GM11168 (cell line): Measurements from ENCODE around the gene THBS4.

Experiments used
- in situ Hi-C: fragments of 300-500 bp; cut with MboI; formaldehyde crosslinking; loops from one replicate; pipeline ENCODE4 v1.12.0; 2022; ENCODE audit warnings: low sequenced_read_pairs; ENCODE audit not compliant: unreplicated experiment

THBS4 gene

GRCh38 chr5:80042330-80042729, 7.2 kb downstream of the THBS4 start:
- in situ Hi-C loops = no loop called here

DNA sequence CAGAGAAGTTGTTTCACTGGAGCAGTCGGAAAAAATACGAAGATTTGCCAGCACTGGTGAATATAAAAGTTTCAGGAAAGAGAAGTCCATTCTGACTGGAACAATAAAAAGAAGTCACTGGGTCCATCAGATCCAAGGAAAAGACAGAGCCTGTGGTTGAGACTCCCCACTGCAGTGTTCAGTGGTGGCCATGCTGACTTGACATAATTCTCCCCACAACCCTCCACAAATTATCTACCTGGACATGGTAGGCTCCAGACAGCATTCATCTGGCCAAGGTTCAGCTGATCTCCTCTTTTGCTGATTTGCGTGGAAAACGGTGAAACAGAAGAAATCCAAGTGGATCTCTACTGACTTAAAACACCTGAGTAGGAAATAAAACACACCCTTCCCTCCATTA, 8.0 kb downstream of the THBS4 start:
- in situ Hi-C loops = no loop called here

DNA sequence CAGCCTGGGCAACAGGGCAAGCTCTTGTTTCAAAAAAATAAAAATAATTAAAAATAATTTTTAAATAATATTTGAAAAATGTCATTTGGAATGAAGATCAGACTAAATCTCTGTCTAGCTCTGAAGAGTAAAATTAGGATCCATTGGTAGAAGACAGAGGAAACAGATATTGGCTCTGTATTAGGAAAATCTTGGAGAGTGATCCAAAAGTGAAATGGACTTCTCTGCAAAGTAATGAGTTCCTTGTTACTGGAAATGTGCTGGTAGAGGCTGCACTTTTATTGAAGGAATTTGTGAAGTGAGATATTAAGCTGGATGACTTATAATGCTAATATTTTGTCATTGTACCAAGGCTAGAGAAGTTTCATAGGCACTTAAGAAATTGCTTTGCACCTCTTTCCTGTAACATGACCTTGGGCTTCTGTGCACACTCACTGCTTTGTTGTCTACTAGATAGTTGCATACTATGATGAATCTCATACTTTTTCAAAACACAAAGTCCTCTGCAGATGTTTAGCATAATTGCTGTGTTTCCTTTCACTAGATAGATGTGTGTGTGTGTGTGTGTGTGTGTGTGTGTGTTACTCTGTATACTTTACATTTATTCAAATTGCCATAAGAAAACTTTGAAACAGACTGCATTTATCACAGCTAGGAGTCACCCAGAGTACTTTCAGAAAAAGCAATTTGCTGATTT, 13.1 kb downstream of the THBS4 start:
- in situ Hi-C loops = no loop called here

DNA sequence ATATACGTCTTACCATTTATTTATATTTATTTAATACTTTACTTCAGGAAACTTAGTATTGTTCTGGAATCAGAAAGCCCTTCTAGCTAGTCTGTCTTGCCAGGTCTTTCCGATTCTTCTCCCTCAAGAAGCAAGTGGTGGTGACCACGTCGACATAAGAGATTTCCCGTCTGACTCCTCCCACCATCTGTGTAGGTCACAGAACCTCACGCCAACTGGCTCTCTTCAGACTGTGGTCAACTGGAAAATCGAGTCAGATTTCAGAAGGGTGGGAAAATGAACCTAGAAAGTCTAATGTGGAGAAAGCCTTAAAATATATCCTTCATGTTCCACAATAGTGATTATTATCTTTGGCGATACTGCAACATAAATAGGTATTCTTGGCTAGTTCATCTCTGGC, 17.3 kb downstream of the THBS4 start:
- in situ Hi-C loops = no loop called here

GRCh38 chr5:80054682-80055081, 19.5 kb downstream of the THBS4 start:
- in situ Hi-C loops = no loop called here

GRCh38 chr5:80055491-80056170, 20.5 kb downstream of the THBS4 start:
- in situ Hi-C loops = no loop called here

GRCh38 chr5:80057099-80057498, 22.0 kb downstream of the THBS4 start:
- in situ Hi-C loops = no loop called here

DNA sequence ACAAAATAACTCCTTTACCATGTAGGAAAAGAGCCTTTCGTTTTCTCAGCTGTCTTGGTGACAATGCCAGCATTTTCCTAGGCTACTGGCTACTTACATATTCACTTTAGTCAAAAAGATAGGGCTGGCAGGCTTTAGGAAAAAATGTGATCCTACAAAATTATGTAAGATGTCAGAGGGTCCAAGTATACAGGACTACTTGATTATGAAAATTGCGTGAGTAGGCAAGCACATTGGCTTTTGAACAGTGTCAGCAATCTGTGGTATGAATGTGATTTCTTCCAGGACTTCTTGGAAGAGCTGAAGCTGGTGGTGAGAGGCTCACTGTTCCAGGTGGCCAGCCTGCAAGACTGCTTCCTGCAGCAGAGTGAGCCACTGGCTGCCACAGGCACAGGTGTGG, 22.8 kb downstream of the THBS4 start:
- in situ Hi-C loops = no loop called here

- in situ Hi-C loops = no loop called here
Measured at GRCh38 chr5:80059354-80059980, 24.3 kb downstream of the THBS4 start.

- in situ Hi-C loops = no loop called here
Measured at GRCh38 chr5:80060966-80061365, 25.8 kb downstream of the THBS4 start.

DNA sequence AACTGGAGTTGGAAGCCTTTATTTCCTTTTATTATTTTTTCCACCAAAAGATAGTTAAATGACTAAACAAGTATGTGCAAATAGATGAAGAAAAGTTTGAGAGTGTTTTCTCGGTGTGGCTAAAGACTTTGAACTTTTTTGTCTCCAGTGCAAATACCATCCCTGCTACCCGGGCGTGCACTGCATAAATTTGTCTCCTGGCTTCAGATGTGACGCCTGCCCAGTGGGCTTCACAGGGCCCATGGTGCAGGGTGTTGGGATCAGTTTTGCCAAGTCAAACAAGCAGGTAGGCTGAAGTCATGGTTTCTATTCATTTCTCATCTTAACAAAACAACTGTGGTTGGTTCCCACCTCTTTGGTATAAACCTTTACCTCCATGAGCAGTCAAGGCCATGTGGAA, 26.4 kb downstream of the THBS4 start:
- in situ Hi-C loops = no loop called here

GRCh38 chr5:80064124-80064523, 29.0 kb downstream of the THBS4 start:
- in situ Hi-C loops = no loop called here

- in situ Hi-C loops = no loop called here
Measured at GRCh38 chr5:80067016-80067415, 31.9 kb downstream of the THBS4 start.

DNA sequence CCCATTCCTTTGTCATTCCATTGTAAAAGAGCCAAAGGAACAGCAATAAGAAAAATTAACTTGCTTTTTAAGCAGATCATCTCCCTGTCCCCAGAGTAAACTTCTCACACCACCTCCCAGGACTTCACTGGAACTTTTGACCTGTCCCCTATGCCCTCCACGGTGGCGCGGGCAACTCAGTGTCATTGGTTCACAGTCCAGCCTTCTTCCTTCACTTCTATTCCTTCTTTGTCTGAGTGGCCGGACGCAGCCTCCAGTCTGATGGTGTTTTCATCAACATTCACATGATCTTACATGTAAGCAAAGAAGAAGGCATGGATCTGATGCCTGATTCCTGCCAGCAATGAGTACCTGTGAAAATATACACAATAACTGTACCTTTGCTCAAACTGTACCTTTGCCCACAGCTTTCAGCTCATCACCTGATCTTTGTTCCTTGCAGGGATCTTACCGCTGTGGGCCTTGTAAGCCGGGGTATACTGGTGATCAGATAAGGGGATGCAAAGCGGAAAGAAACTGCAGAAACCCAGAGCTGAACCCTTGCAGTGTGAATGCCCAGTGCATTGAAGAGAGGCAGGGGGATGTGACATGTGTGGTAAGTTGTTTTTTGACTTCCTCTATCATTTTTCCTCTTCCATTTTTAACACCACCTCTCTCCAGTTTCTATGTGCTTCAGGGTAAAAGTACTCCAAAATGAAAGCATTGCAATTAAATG, 32.5 kb downstream of the THBS4 start:
- in situ Hi-C loops = no loop called here

- in situ Hi-C loops = no loop called here
Measured at GRCh38 chr5:80068246-80068636, 33.1 kb downstream of the THBS4 start.

DNA sequence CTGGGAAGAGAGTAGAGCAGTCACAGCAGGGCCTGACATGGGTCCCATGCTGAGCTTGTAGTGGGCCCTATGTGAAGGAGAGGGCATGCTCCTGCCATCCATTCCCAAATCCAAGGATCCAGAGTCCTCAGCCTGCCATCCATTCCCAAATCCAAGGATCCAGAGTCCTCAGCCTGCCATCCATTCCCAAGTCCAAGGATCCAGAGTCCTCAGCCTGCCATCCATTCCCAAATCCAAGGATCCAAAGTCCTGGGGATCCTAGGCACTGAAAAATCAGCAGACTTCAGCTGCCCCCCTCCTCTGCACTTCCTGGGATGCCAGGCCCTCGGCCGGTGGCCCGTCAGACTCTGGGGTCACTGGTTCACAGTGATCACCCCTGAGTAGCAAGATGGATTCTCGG, 33.6 kb downstream of the THBS4 start:
- in situ Hi-C loops = no loop called here

GRCh38 chr5:80069251-80069800, 34.2 kb downstream of the THBS4 start:
- in situ Hi-C loops = no loop called here

- in situ Hi-C loops = loop anchor here (10.0 kb wide), 1 partner anchor 155 kb away; no protein-coding TSS in a partner anchor
Measured at GRCh38 chr5:80069918-80070318, 34.8 kb downstream of the THBS4 start.

DNA sequence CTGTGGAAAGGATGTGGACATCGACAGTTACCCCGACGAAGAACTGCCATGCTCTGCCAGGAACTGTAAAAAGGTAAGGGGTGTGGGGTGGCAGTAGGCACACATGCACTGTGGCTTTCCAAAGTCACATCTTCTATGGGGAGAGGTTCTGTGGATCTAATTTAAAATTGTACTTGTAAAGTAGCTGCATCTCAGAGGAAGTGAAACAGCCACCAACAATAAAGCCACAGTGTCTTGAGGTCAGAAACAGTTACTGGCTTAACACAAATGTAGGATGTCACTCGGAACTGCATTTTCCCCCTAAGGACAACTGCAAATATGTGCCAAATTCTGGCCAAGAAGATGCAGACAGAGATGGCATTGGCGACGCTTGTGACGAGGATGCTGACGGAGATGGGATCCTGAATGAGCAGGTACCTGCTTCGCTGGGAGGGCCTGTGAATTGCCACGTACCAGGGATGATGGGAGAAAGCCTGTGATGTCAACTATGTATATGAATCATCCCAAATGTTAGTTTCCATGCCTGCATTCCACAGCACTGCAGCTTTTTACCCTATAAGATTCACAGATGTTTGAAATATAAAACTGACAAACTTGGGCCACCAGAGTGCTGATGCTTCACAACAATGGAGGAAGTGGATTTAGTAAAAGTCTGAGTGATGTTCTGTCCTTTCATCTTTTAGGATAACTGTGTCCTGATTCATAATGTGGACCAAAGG, 35.3 kb downstream of the THBS4 start:
- in situ Hi-C loops = loop anchor here (10.0 kb wide), 1 partner anchor 156 kb away; no protein-coding TSS in a partner anchor

GRCh38 chr5:80071510-80072021, 36.4 kb downstream of the THBS4 start:
- in situ Hi-C loops = loop anchor here (10.0 kb wide), 1 partner anchor 157 kb away; no protein-coding TSS in a partner anchor
